Brain microvascular endothelial cell (primary cell): Measurements from ENCODE around the gene CACNB2.

Experiments
- DNase-seq: peaks from one replicate; pipeline ENCODE4 v3.0.0-alpha.2; 2020
- H3K27ac ChIP-seq: fragments of 250-450 bp; sonication (Bioruptor Pico); 2 replicates; pipeline ENCODE4 v1.5.1; 2020; ENCODE audit warnings: mild to moderate bottlenecking, moderate library complexity
- H3K27me3 ChIP-seq: fragments of 250-450 bp; sonication (Bioruptor Pico); replicated peaks from 2 replicates; pipeline ENCODE4 v1.5.1; 2020; ENCODE audit warnings: mild to moderate bottlenecking
- H3K36me3 ChIP-seq: fragments of 250-450 bp; sonication (Bioruptor Pico); replicated peaks from 2 replicates; pipeline ENCODE4 v1.5.1; 2020; ENCODE audit warnings: mild to moderate bottlenecking
- H3K4me3 ChIP-seq: 2 replicates; pipeline ENCODE4 v1.5.1; 2011; ENCODE audit warnings: low read depth, mild to moderate bottlenecking, control low read depth, low read length, moderate library complexity
- CTCF ChIP-seq: IDR thresholded peaks from 2 replicates; pipeline ENCODE4 v1.5.1; 2011; ENCODE audit warnings: low read depth, mild to moderate bottlenecking, moderate library complexity, low read length, control low read depth, inconsistent platforms; ENCODE audit errors: missing control alignments
- in situ Hi-C: cut with HindIII; loops from 2 replicates; pipeline ENCODE4 v1.10.0; 2017; ENCODE audit warnings: low sequenced_read_pairs, low pct_ligation_motif_present

CACNB2 gene

GRCh38 chr10:18319628-18320027, 179.4 kb downstream of the CACNB2 start:
- H3K4me3 ChIP-seq, result no peak overlapping the region
- in situ Hi-C loops, result no loop called here
- no peaks in the 10 kb centered on the region for H3K36me3 ChIP-seq
- H3K27ac ChIP-seq, result no peak overlapping the region
- DNase-seq, result no peak
- no peak for TF ChIP-seq CTCF
- no peaks in the 10 kb centered on the region for H3K27me3 ChIP-seq

GRCh38 chr10:18321371-18321770, 181.1 kb downstream of the CACNB2 start:
- H3K27me3 ChIP-seq, result no peaks in the 10 kb centered on the region
- no peak overlapping the region for H3K4me3 ChIP-seq
- TF ChIP-seq CTCF, result no peak
- in situ Hi-C loops, result no loop called here
- H3K27ac ChIP-seq, result no peak overlapping the region
- no peak for DNase-seq
- H3K36me3 ChIP-seq, result no peaks in the 10 kb centered on the region

- in situ Hi-C loops, result no loop called here
- no peak for TF ChIP-seq CTCF
- Histone ChIP-seq H3K27me3 (no peaks in the 10 kb centered on the region), H3K4me3 (no peak overlapping the region), H3K36me3 (no peaks in the 10 kb centered on the region), H3K27ac (no peak overlapping the region)
- no peak for DNase-seq
Measured at GRCh38 chr10:18323916-18324315, 183.7 kb downstream of the CACNB2 start.

GRCh38 chr10:18325410-18325809, 185.2 kb downstream of the CACNB2 start:
- no peak for TF ChIP-seq CTCF
- DNase-seq, result no peak
- Histone ChIP-seq H3K27me3 (no peaks in the 10 kb centered on the region), H3K4me3 (no peak overlapping the region), H3K27ac (no peak overlapping the region), H3K36me3 (no peaks in the 10 kb centered on the region)
- in situ Hi-C loops, result no loop called here

- Histone ChIP-seq H3K27me3 (no peaks in the 10 kb centered on the region), H3K4me3 (no peak overlapping the region), H3K36me3 (no peaks in the 10 kb centered on the region), H3K27ac (no peak overlapping the region)
- in situ Hi-C loops, result no loop called here
- no peak for TF ChIP-seq CTCF
- DNase-seq, result no peak
Measured at GRCh38 chr10:18325889-18326531, 185.8 kb downstream of the CACNB2 start.

GRCh38 chr10:18328941-18329340, 188.7 kb downstream of the CACNB2 start:
- no peaks in the 10 kb centered on the region for H3K36me3 ChIP-seq
- H3K4me3 ChIP-seq, result no peak overlapping the region
- in situ Hi-C loops, result no loop called here
- H3K27ac ChIP-seq, result no peak overlapping the region
- no peak for DNase-seq
- no peak for TF ChIP-seq CTCF
- H3K27me3 ChIP-seq, result no peaks in the 10 kb centered on the region
